Endothelial cell of umbilical vein (primary cell): Measurements from ENCODE around the gene SOX30. TPM values are rescaled to one million over a fixed set of nuclear protein-coding genes. Genes with fewer than 3 reads are reported as not detected.

Source experiments
- BruUV-seq: library from RNA; stranded (reverse); fragments of 400-500 nt; replicated peaks from 2 replicates; lab custom pipeline; 2021; lab: Mats Ljungman, UMichigan
- CTCF ChIA-PET: fragments of 300-600, 350-600 bp; sonication (Branson Sonifier 250); formaldehyde crosslinking; loops from one replicate; lab custom pipeline; 2021; ENCODE audit warnings: antibody characterized with exemption, inconsistent platforms; lab: Charles Lee
- POLR2A ChIA-PET: fragments of 300-600, 350-600 bp; sonication (Branson Sonifier 250); formaldehyde crosslinking; loops from one replicate; lab custom pipeline; 2021; ENCODE audit warnings: antibody characterized with exemption, inconsistent platforms; lab: Charles Lee
- DNase-seq: peaks from one replicate; pipeline ENCODE4 v3.0.0-alpha.2; 2011; ENCODE audit warnings: low read depth, low spot score
- FAIRE-seq: peaks from 2 replicates; lab custom pipeline; 2011; peaks lifted over from hg19 to GRCh38; lab: Jason Lieb, UNC
- H2AFZ ChIP-seq: 2 replicates; pipeline ENCODE4 v1.6.0; 2012; ENCODE audit warnings: low read depth, low read length, control low read depth, inconsistent platforms
- H3K27ac ChIP-seq: 2 replicates; pipeline ENCODE4 v1.5.1; 2011; ENCODE audit warnings: low read depth, mild to moderate bottlenecking, control low read depth, low read length, moderate library complexity; ENCODE audit not compliant: insufficient read depth
- H3K27me3 ChIP-seq, 2 experiments: 2 replicates each; pipeline versions ENCODE4 v1.6.0 to v1.6.1; 2011; ENCODE audit warnings: low read length in 2 of 2, mixed read lengths in 1 of 2; ENCODE audit not compliant: control insufficient read depth in 2 of 2, insufficient read depth in 2 of 2
- H3K36me3 ChIP-seq, 2 experiments: 2 replicates in 1 of 2; 3 replicates in 1 of 2; pipeline ENCODE4 v1.5.1; 2011; ENCODE audit warnings: low read length in 2 of 2, mild to moderate bottlenecking in 1 of 2, moderate library complexity in 1 of 2; ENCODE audit not compliant: control insufficient read depth in 2 of 2, insufficient read depth in 2 of 2; ENCODE audit errors: extremely low read depth in 1 of 2
- H3K4me1 ChIP-seq: 3 replicates; pipeline ENCODE4 v1.5.1; 2011; ENCODE audit warnings: mild to moderate bottlenecking, low read length; ENCODE audit not compliant: control insufficient read depth, insufficient read depth; ENCODE audit errors: extremely low read depth
- H3K4me2 ChIP-seq: 2 replicates; pipeline ENCODE4 v1.6.1; 2011; ENCODE audit warnings: low read length, control low read depth, mixed read lengths; ENCODE audit not compliant: insufficient read depth
- H3K4me3 ChIP-seq, 3 experiments: fragments of 200-600 bp in 1 of 3; sonication (generic), shearing (Covaris generic) in 1 of 3; replicated peaks in 1 of 3; 2 replicates each; pipeline ENCODE4 v1.5.1; 2011 to 2016; ENCODE audit warnings: control low read depth in 3 of 3, low read length in 3 of 3, mild to moderate bottlenecking in 2 of 3, inconsistent platforms in 1 of 3, low read depth in 1 of 3, moderate library complexity in 1 of 3; ENCODE audit not compliant: insufficient read depth in 1 of 3
- H3K79me2 ChIP-seq: 2 replicates; pipeline ENCODE4 v1.6.0; 2012; ENCODE audit warnings: low read length, inconsistent platforms; ENCODE audit not compliant: control insufficient read depth, insufficient read depth
- H3K9ac ChIP-seq: replicated peaks from 2 replicates; pipeline ENCODE3; 2011; ENCODE audit warnings: low read length, control low read depth; ENCODE audit not compliant: insufficient read depth; ENCODE audit errors: extremely low read depth
- H3K9me1 ChIP-seq: replicated peaks from 3 replicates; pipeline ENCODE4 v1.6.0; 2011; ENCODE audit warnings: mild to moderate bottlenecking, low read length; ENCODE audit not compliant: control insufficient read depth, insufficient read depth; ENCODE audit errors: extremely low read depth
- H3K9me3 ChIP-seq: replicated peaks from 2 replicates; pipeline ENCODE4 v1.5.1; 2012; ENCODE audit warnings: low read length, inconsistent platforms; ENCODE audit not compliant: control insufficient read depth, insufficient read depth
- H4K20me1 ChIP-seq: replicated peaks from 2 replicates; pipeline ENCODE3; 2011; ENCODE audit warnings: mild to moderate bottlenecking, low read length; ENCODE audit not compliant: control insufficient read depth, insufficient read depth; ENCODE audit errors: extremely low read depth
- CTCF ChIP-seq, 2 donors: IDR thresholded peaks; 1 replicate in 1 of 2; 2 replicates in 1 of 2; pipeline ENCODE4 v1.5.1; 2011; ENCODE audit warnings: low read length in 2 of 2, mild to moderate bottlenecking in 2 of 2, moderate library complexity in 2 of 2, control low read depth in 1 of 2, inconsistent platforms in 1 of 2, low read depth in 1 of 2; ENCODE audit not compliant: insufficient read depth in 1 of 2; ENCODE audit errors: extremely low read depth in 1 of 2
- FOS ChIP-seq: IDR thresholded peaks from 2 replicates; pipeline ENCODE4 v1.6.1; 2011; ENCODE audit warnings: mild to moderate bottlenecking, low read length, moderate library complexity, borderline replicate concordance; ENCODE audit not compliant: insufficient read depth
- GATA2 ChIP-seq: IDR thresholded peaks from 2 replicates; pipeline ENCODE4 v1.7.0; 2011; ENCODE audit warnings: low read depth, mild to moderate bottlenecking, moderate library complexity, mixed read lengths, low read length; ENCODE audit not compliant: insufficient read length, insufficient read depth
- JUN ChIP-seq: IDR thresholded peaks from 2 replicates; pipeline ENCODE4 v1.6.1; 2011; ENCODE audit warnings: borderline replicate concordance, low read depth; ENCODE audit not compliant: insufficient read length, insufficient read depth
- MAX ChIP-seq: IDR thresholded peaks from 2 replicates; pipeline ENCODE4 v1.6.1; 2011; ENCODE audit not compliant: insufficient read depth, insufficient read length
- MYC ChIP-seq: IDR thresholded peaks from one replicate; pipeline ENCODE4 v1.6.1; 2011; ENCODE audit warnings: mild to moderate bottlenecking, low read depth, low read length
- POLR2A ChIP-seq: IDR thresholded peaks from 2 replicates; pipeline ENCODE4 v1.6.1; 2012; ENCODE audit warnings: low read depth, mild to moderate bottlenecking, control low read depth, low read length
- POLR2AphosphoS5 ChIP-seq: IDR thresholded peaks from 2 replicates; pipeline ENCODE4 v1.6.1; 2012; ENCODE audit warnings: low read depth, mild to moderate bottlenecking, control low read depth, low read length, moderate library complexity; ENCODE audit not compliant: insufficient read depth
- dilution Hi-C: fragments of 300-500 bp; cut with MboI; formaldehyde crosslinking; loops from one replicate; pipeline ENCODE4 v1.15.0; 2019; ENCODE audit warnings: low sequenced_read_pairs; ENCODE audit not compliant: extremely low pct_ligation_motif_present
- intact Hi-C: fragments of 100-400 bp; cut with micrococcal nuclease; formaldehyde crosslinking; loops from one replicate; pipeline ENCODE4 v1.10.0; 2022
- polyA plus RNA-seq, 4 experiments: library from polyadenylated mRNA; depleted of rRNA in 3 of 4; stranded (reverse) in 3 of 4; unstranded in 1 of 4; fragments of >200 nt; gene quantifications; 2 replicates each; pipeline versions ENCODE4 v1.2.1 to v1.2.3, GENCODE V29; 2011 to 2012; ENCODE audit warnings: missing spikeins in 1 of 4
- total RNA-seq: library from RNA; stranded (reverse); gene quantifications from 2 replicates; pipeline ENCODE4 v1.2.3, GENCODE V29; 2021

SOX30 gene
- total and polyA plus RNA-seq, 2 donors (not counting 3 experiments of a cell fraction or from before 2014, with no cell fraction given), result not detected

GRCh38 chr5:157598350-157598936, 53.8 kb downstream of the SOX30 start:
- POLR2A ChIA-PET, result no interaction called here
- dilution Hi-C loops, result no loop called here

More at GRCh38 chr5:157598350-157598936, 53.8 kb downstream of the SOX30 start:
- H3K27ac ChIP-seq, result no peak overlapping the region
- no peak for TF ChIP-seq MAX
- no peak for TF ChIP-seq JUN
- TF ChIP-seq GATA2, result no peak
- no peak for TF ChIP-seq CTCF (IDR thresholded peaks at IDR 0.05; ENCODE audit: extremely low read depth in 1 of 2, insufficient read depth in 1 of 2, low read depth in 1 of 2, low read length in 2 of 2)
- TF ChIP-seq POLR2A, result no peak
- no peak for TF ChIP-seq POLR2AphosphoS5
- no peak for TF ChIP-seq FOS
- no peak for TF ChIP-seq MYC
- H3K36me3 ChIP-seq, result no peaks in the 10 kb centered on the region
- H2AFZ ChIP-seq, result no peak overlapping the region
- peaks cover 28% of the 10 kb centered on the region for H3K4me1 ChIP-seq
- no peak overlapping the region for H3K4me2 ChIP-seq
- H3K4me3 ChIP-seq, result no peak overlapping the region
- CTCF ChIA-PET, result no interaction called here
- no peaks in the 10 kb centered on the region for H3K9me1 ChIP-seq
- no peaks in the 10 kb centered on the region for H4K20me1 ChIP-seq
- H3K27me3 ChIP-seq, result no peaks in the 10 kb centered on the region
- H3K9ac ChIP-seq, result no peak overlapping the region
- no TSS peak for BruUV-seq
- DNase-seq (no peak), FAIRE-seq (no peak)
- H3K9me3 ChIP-seq, result no peaks in the 10 kb centered on the region
- H3K79me2 ChIP-seq, result no peaks in the 10 kb centered on the region
- intact Hi-C loops, result no loop called here
